Lung microvascular endothelial cell (primary cell): ENCODE data around the gene TRAPPC3L. TPM values are rescaled to one million over a fixed set of nuclear protein-coding genes. Genes with fewer than 3 reads are reported as not detected.

Experiments used
- DNase-seq, 2 donors: peaks; one replicate each; pipeline versions ENCODE4 v3.0.0 to v3.0.0-alpha.2; 2010; ENCODE audit warnings: low read depth in 2 of 2
- total RNA-seq: library from RNA; depleted of rRNA; stranded (reverse); fragments of >200 nt; gene quantifications from 2 replicates; pipeline ENCODE4 v1.2.1, GENCODE V29; 2014

The TRAPPC3L gene
- total RNA-seq, 1 donor from 2014 or later = not detected

DNA sequence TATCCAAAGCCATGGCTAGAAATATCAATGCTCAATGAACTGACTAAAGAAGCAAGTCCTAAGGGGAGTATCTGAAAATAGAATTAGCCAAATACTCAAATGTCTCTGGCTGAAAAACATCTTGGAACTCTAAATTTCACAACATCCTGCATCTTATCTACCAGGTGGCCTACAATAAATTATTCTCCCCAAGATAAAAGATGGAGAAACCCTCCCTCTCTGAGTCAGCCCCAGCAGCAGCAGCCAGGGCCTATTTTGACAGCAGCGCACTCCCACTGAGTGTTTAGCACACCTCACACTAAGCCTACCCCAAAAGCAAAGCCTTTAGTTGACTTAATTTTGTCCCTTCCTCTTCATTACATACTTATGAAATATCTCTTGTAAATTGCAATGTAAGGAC lies 78.4 kb downstream of the TRAPPC3L start:
- no peak for DNase-seq

DNA sequence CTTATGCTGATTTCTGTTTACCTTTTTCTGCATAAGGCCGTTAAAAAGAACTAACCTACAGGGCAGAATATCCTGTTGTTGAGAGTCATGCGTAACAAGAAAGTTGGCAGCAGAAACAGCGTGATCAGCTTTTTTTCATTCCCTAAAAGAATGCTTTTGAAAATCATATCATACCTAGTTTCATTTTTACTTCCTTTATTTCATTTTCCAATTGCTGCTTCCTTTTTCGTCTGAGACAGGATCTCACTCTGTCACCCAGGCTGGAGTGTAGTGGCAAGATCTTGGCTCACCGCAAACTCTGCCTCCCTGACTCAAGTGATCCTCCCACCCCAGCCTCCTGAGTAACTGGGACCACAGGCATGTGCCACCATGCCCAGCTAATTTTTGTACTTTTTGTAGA lies 80.2 kb downstream of the TRAPPC3L start:
- DNase-seq = peak in 1 of 2 donors; percentile 66

DNA sequence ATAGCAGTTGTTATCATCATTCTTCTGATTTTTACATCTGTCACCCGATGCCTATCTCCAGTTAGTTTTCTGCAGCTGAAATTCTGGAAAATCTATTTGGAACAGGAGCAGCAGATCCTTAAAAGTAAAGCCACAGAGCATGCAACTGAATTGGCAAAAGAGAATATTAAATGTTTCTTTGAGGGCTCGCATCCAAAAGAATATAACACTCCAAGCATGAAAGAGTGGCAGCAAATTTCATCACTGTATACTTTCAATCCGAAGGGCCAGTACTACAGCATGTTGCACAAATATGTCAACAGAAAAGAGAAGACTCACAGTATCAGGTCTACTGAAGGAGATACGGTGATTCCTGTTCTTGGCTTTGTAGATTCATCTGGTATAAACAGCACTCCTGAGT lies 82.2 kb downstream of the TRAPPC3L start:
- no peak for DNase-seq

DNA sequence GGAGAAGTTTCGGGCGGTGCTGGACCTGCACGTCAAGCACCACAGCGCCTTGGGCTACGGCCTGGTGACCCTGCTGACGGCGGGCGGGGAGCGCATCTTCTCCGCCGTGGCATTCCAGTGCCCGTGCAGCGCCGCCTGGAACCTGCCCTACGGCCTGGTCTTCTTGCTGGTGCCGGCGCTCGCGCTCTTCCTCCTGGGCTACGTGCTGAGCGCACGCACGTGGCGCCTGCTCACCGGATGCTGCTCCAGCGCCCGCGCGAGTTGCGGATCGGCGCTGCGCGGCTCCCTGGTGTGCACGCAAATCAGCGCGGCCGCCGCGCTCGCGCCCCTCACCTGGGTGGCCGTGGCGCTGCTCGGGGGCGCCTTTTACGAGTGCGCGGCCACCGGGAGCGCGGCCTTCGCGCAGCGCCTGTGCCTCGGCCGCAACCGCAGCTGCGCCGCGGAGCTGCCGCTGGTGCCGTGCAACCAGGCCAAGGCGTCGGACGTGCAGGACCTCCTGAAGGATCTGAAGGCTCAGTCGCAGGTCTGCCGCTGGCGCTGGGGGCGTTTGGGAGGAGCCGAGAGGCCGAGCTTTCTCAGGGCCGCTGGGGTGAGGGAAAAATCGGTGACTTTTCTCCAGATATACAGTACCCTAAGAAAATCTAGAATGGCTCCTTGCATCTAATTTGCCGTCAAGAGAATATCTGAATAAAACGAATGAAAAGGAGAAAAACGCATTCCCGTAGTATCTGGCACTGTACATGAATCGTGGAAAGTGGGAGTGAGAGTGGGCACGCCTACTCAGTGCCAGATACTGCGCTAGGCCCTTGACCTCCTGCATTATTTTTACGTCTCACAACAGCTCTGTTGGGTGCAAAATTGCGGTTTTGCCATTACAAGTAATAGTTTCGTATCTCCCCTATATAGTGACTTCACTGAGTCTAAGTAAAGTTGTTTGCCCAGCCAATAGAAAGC lies 83.3 kb downstream of the TRAPPC3L start:
- DNase-seq = peak; percentile 52 to 57

DNA sequence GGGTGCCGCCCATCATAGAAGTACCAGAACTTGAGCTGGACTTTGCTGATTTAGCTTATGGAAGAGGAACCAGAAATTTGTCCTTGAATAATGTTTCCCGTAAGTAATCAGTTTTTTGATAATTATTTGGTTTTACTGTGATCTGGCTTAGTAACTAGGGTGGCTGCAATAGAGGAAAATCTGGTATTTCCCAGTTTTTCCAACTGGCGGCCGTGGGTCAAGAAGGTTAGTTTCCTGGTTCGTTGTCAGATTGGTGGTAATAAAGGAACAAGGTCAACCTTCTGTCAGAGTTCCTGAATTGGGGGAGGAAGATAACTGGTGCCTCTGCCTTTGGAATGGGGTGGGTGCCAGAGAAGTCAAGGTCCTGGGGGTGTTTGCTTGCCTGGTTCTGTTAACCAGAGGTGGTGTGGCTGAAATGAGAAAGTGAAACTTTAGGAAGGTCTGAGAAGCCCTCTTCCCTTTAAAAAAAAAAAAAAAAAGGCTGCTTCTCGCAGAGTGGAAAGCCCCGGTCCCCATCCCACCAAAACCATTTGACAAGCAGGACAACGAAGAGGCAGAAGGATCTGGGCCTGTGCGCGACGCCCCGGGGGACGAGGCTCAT lies 84.1 kb downstream of the TRAPPC3L start, which contains the start of gene CALHM6:
Gene CALHM6, plus strand, starts transcription at position 45 of the 601 bp plus-strand sequence. Its CDS starts 555 bp downstream, at position 600.
- DNase-seq = peak in 1 of 2 donors; percentile 25

DNA sequence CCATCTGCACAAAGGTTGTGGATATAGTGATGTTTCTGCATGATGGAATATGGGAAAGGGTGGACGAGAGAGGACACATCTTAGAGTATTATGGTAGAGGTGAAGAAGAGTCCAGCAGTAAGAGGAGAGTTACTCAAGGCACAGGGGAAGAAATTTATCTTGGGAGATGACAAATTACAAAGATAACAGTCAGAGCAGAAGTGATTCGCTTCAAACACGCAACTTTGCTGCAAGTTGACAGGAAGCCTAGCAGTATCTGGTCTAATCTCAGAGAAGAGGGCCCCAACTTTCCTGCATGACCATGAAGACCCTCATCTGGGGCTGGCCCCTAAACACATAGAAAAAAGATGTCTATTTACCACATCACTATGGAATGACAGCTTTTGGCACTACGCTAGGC lies 85.6 kb downstream of the TRAPPC3L start:
- no peak for DNase-seq

DNA sequence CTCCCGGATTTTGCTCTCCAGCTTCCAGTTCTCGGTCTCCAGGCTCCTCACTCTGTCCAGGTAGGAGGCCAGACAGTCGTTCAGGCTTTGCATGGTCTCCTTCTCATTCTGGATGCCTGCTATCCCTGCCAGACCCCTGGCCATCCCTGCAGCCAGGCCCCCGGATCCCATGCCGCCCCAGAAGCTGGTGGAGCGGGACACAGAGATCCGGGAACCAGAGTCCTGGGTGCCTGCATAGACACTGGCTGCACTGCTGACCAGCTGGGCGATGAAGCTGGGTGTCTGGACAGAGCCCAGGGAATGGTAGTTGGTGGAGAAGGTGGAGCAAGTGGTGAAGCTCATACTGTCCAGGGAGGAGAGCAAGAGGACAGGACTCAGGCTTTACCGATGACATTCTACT lies 87.2 kb downstream of the TRAPPC3L start:
- no peak for DNase-seq

DNA sequence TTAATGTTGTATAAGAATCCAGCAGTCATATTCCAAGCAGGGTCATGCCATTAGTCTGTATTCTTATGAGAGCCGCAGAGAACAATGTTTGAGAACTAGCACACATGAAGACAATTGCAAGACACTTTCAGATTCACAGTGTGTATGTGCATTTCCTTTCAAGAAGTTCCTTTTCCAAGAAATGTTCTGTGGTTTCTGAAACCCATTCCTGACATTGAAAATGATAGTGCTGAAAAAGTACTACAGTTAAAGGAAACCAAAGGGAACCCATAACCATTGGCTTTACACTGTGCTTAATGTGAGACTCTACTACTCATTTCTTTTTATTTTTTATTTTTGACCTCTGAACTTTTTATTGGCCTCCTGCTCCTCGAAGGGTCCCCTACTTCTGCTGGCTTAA lies 88.6 kb downstream of the TRAPPC3L start:
- no peak for DNase-seq

DNA sequence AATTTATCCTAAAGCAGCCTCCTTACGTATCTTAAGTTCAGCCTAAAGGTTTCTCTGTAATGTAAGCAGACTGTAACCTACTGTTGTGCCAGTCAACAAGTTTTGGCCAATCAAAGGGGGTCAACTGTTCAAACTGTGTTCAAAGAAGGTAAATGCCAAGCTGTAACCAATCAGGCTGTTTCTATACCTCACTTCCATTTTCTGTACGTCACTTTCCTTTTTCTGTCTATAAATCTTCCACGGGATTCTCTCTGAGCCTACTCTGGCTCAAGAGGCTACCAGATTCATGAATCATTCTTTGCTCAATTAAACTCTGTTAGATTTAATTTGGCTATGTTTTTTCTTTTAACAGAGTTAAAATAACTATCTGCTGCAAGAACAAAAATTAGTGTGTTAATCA lies 89.4 kb downstream of the TRAPPC3L start:
- no peak for DNase-seq

DNA sequence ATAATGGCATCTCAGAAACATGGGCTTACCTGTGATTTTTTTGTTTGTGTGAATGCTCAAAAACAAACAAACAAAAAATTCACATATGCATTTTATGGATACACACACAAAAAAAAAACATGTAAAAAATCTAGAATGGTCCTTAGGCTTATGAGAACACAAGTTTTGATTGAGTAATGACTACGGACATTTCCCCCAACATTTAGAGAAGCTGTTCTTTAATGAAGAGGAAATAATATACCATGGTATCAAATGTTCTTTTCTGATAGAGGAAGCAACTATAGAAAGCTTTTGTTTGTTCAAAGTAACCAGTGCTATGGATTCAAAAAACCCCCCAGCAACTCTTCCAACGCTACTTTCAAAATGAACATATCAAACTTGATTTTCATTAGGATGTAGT lies 93.0 kb downstream of the TRAPPC3L start:
- no peak for DNase-seq

DNA sequence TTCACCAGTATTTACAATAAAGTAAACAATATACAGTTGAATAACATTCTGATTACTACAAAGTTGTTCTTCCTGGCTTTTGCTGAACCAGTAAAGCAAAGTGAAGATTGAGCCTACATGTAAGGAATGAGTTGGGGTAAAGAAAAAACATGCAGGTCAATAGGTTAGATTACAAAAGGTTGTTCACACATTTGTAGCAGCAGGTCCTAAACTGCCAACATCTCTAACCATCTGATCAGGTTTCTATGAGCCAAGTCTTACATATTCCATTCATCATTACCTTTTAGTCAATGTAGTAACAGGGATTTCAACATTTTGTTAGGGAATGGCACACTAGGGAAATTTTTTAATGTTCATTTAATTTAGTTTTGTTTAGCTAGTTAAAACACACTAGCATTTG lies 93.6 kb downstream of the TRAPPC3L start:
- no peak for DNase-seq

DNA sequence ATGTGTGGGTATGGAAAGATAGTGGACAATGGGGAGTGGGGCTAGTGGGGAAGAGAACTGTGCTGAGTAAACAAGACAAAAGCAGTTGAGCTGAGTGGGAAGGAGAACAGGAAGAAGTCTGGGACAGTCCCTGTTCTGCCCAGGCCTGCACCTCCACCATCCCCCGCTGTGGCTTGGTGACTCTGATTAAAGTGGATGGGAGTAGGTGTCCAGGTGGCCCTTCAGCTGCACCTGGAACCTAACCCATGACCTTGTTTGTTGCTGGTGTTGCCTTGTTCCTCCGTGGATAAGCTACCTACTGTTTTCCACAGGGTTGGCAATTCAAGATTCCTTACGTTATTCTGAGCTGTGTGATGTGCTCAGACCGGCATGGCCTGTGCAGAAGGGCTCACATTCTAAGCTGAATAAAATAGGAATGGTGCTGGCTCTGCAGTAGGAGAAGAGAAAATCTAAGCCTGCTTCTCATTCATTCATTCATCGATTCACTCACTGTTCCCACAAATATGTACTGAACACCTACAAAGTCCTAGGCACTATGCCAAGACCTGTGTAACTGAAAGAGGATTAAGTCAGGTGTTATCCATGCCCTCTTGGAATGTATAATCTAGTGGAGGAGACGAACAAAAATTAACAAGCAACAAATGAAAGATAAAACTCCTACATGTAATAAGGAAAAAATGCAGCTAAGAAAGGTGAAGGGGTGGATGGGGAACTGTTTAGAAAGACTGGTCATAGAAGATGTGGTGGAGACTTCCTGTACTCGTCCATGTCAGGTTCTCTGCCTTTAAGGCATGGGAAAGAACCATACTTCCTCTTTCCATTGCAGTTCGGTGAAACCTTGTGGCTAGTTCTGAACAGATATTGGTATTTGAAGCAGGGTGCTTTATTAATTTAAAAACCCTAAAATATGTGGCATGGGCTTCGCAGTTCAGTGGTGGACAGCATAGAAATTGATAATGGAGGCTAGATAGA lies 94.4 kb downstream of the TRAPPC3L start:
- no peak for DNase-seq

DNA sequence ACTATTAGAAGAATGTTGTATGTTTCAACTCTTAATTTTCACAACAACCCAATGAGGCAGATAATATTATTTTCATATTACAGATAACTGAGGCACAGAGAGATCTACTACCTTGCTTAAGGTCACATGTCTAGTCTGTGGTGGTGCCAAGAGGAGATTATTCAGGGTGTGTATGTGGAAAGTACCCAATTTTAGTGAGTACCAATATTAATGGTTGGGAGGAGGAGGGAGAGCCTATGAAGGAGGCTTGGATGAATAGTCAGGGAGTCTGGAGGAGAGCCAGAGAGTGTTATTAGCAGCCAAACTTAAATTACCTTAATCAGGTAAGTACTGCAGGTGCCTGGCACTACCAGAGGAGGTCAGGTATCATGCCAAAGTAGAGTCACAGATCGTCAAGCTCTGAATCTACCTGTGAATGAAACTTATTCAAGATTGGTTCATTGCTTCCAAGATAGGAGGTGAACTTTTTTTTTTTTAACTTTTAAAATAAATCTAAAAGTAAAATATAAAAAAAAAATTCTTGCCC lies 95.2 kb downstream of the TRAPPC3L start:
- no peak for DNase-seq

DNA sequence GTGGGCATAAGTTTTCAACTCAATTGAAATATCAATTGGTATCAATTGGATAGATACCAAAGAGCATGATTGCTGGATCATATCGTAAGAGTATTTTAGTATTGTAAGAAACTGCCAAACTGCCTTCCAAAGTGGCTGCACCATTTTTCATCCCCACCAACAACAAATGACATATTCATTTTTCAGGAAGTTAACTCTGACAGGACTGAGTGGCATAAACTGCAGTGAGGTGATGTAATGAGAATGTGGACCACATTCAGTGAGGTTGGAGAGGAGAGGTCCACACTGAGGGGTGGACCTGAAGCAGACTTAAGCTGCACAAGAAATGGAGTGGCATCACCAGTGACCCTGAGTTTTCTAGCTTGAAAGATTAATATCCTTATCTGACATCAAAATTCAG lies 95.9 kb downstream of the TRAPPC3L start:
- no peak for DNase-seq

DNA sequence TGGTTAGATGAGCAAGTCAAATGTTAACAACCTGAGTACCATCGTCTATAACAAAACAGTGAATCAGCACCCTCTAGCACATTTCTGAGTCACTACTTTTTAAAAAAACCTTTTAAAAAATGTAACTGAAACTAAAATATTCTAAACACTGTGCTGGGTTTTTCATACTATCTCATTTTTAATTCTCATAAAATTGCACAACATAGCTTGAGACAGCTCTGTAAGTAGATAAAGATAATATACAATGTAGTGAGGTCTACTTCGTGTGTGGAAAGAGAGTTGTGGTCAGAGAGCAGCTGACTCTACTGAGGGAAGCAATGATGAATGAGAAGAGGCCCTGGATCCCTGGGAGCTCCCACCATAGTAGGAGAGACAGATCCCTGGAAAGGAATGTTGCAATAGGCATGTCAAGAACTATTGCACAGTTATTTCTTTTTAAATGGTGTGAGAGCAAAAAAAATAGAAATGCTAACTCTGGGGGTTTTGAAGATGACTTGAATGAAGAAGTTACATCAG lies 97.9 kb downstream of the TRAPPC3L start:
- peak in 1 of 2 donors; percentile 27 for DNase-seq

DNA sequence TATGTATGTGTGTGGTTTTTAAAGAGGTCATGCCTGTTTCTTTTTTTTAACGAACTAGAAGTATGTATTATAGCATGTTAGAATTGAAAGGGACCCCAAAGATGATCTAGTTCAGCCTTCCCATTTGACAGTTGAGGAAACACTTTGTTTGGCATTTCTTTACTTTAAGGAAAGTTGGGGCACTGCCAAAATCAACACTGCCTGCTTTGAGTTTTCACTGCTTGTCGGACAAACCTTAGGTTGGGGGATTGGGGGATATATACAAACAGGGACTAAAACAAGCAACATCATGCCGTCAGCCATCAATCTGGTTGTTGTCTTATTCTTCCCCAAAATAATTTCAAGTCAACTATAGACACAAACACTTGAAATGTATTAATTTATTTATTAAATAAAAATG lies 98.4 kb downstream of the TRAPPC3L start:
- peak; percentile 11 to 20 for DNase-seq

DNA sequence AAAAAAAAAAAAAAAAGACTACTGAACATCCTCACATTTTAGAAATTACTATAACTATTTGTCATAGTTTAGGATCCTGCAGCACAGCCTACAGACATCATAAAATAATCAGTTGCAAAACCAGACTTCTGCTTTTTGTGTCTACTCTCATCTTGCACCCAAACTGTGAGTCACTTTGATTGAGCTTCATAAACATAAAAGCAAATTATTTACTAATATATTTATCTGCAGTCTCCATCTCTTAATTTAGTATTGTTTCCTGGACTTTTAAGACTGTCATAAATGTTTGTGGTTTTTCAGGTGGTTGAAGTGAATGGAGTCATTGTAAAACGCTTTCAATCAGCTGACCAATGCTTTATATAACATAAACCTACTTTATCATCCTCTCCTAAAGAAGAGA lies 99.1 kb downstream of the TRAPPC3L start:
- no peak for DNase-seq

DNA sequence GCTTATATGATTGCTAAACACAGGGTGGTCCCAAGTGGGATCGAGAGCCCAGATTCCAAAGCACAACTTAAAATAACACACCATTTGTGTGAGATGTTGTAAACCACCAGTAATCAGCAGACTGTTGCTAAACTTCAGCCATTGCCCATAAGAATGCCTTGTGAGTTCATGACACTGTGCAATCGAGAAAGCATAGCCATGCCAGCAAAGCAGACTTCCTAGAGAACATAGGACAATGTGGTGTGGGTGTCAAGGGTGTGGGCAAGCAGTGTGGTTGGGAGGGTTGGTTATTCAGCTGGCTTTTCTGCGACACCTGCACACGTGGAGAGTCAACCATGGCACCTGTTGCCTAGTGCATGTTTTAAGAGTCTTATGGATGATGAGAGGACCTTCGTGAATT lies 100.4 kb downstream of the TRAPPC3L start:
- no peak for DNase-seq
